ENCODE data around the gene CFAP70.

The CFAP70 gene

GRCh38 chr10:73251683-73252444 lies 106.8 kb downstream of the CFAP70 start:
- no peak for DNase-seq

- no peak for DNase-seq
Observed at GRCh38 chr10:73248259-73248724, 110.4 kb downstream of the CFAP70 start.

- DNase-seq, result no peak
Observed at GRCh38 chr10:73247509-73248258, 111.0 kb downstream of the CFAP70 start.

GRCh38 chr10:73246646-73247508 lies 111.8 kb downstream of the CFAP70 start, which contains the start of gene DNAJC9:
DNAJC9 (minus strand) TSS chr10:73247255; CDS start chr10:73247189, 66 bp downstream.
- peak; percentile 75 for DNase-seq

GRCh38 chr10:73246322-73246645 lies 112.4 kb downstream of the CFAP70 start:
- DNase-seq, result no peak

GRCh38 chr10:73244866-73245477 lies 113.7 kb downstream of the CFAP70 start:
- DNase-seq, result no peak

- no peak for DNase-seq
Observed at GRCh38 chr10:73239908-73240307, 118.8 kb downstream of the CFAP70 start.

GRCh38 chr10:73238990-73239566 lies 119.6 kb downstream of the CFAP70 start:
- no peak for DNase-seq

GRCh38 chr10:73234695-73235094 lies 124.0 kb downstream of the CFAP70 start:
- DNase-seq, result no peak

- no peak for DNase-seq
Observed at GRCh38 chr10:73233883-73234282, 124.8 kb downstream of the CFAP70 start.

GRCh38 chr10:73232887-73233286 lies 125.8 kb downstream of the CFAP70 start:
- DNase-seq, result no peak

- DNase-seq, result no peak
Observed at GRCh38 chr10:73229567-73229966, 129.1 kb downstream of the CFAP70 start.

- no peak for DNase-seq
Observed at GRCh38 chr10:73228247-73228646, 130.4 kb downstream of the CFAP70 start.

GRCh38 chr10:73226663-73227062 lies 132.0 kb downstream of the CFAP70 start:
- no peak for DNase-seq

- DNase-seq, result no peak
Observed at GRCh38 chr10:73225518-73225917, 133.1 kb downstream of the CFAP70 start.

GRCh38 chr10:73220989-73221388 lies 137.7 kb downstream of the CFAP70 start:
- DNase-seq, result no peak

GRCh38 chr10:73219384-73219783 lies 139.3 kb downstream of the CFAP70 start:
- DNase-seq, result no peak

GRCh38 chr10:73218431-73219191 lies 140.1 kb downstream of the CFAP70 start:
- no peak for DNase-seq

- no peak for DNase-seq
Observed at GRCh38 chr10:73217628-73218027, 141.0 kb downstream of the CFAP70 start.

- DNase-seq, result no peak
Observed at GRCh38 chr10:73215749-73216148, 142.9 kb downstream of the CFAP70 start.

- DNase-seq, result no peak
Observed at GRCh38 chr10:73211106-73211811, 147.4 kb downstream of the CFAP70 start.
